MCF 10A (cell line): ENCODE measurements around the gene RORB. TPM values are rescaled to one million over a fixed set of nuclear protein-coding genes. Genes with fewer than 3 reads are reported as not detected.

Experiments used
- BruUV-seq: library from RNA; stranded (reverse); fragments of 400-500 nt; replicated peaks from 2 replicates; lab custom pipeline; 2021; lab: Mats Ljungman, UMichigan
- CTCF ChIA-PET: fragments of 300-600 bp; sonication (Branson Sonifier 250); formaldehyde crosslinking; extraction: SDS; loops from one replicate; lab custom pipeline; 2021; ENCODE audit warnings: antibody characterized with exemption, inconsistent platforms; lab: Yijun Ruan, JAX
- POLR2A ChIA-PET: fragments of 300-600, 350-650 bp; sonication (Branson Sonifier 250); formaldehyde crosslinking; extraction: SDS; loops from one replicate; lab custom pipeline; 2020; ENCODE audit warnings: antibody characterized with exemption, inconsistent platforms; lab: Yijun Ruan, JAX
- DNase-seq: peaks from one replicate; pipeline ENCODE4 v3.0.0-alpha.2; 2018; ENCODE audit not compliant: unreplicated experiment
- H3K27ac Mint-ChIP-seq: one replicate; pipeline ENCODE4 v1.8.0; 2022; ENCODE audit warnings: mild to moderate bottlenecking, low read depth, mixed read lengths; ENCODE audit not compliant: unreplicated experiment
- H3K27me3 Mint-ChIP-seq: one replicate; pipeline ENCODE4 v1.8.0; 2022; ENCODE audit warnings: mixed read lengths; ENCODE audit not compliant: insufficient read depth, unreplicated experiment
- H3K36me3 Mint-ChIP-seq: one replicate; pipeline ENCODE4 v1.8.0; 2022; ENCODE audit warnings: mild to moderate bottlenecking, moderate library complexity, mixed read lengths; ENCODE audit not compliant: insufficient read depth, unreplicated experiment
- H3K4me1 Mint-ChIP-seq: one replicate; pipeline ENCODE4 v1.8.0; 2022; ENCODE audit warnings: mixed read lengths; ENCODE audit not compliant: insufficient read depth, unreplicated experiment
- H3K4me3 Mint-ChIP-seq: one replicate; pipeline ENCODE4 v1.8.0; 2022; ENCODE audit warnings: mild to moderate bottlenecking, moderate library complexity, mixed read lengths; ENCODE audit not compliant: unreplicated experiment
- H3K9me3 Mint-ChIP-seq: one replicate; pipeline ENCODE4 v1.8.0; 2022; ENCODE audit warnings: mixed read lengths; ENCODE audit not compliant: unreplicated experiment
- intact Hi-C: fragments of 100-400 bp; cut with micrococcal nuclease; formaldehyde crosslinking; loops from 2 replicates; pipeline ENCODE4 v1.14.1; 2022
- total RNA-seq: library from RNA; stranded (reverse); gene quantifications from 2 replicates; pipeline ENCODE4 v1.2.3, GENCODE V29; 2022
- TF ChIP-seq, protein P1 (sequence below): fragments of 200-600 bp; IDR thresholded peaks from one replicate; pipeline ENCODE4 v1.8.0; 2022; ENCODE audit warnings: antibody characterized with exemption, mild to moderate bottlenecking; ENCODE audit not compliant: unreplicated experiment

RORB gene
- total RNA-seq, 1 experiment from 2014 or later: not detected

DNA sequence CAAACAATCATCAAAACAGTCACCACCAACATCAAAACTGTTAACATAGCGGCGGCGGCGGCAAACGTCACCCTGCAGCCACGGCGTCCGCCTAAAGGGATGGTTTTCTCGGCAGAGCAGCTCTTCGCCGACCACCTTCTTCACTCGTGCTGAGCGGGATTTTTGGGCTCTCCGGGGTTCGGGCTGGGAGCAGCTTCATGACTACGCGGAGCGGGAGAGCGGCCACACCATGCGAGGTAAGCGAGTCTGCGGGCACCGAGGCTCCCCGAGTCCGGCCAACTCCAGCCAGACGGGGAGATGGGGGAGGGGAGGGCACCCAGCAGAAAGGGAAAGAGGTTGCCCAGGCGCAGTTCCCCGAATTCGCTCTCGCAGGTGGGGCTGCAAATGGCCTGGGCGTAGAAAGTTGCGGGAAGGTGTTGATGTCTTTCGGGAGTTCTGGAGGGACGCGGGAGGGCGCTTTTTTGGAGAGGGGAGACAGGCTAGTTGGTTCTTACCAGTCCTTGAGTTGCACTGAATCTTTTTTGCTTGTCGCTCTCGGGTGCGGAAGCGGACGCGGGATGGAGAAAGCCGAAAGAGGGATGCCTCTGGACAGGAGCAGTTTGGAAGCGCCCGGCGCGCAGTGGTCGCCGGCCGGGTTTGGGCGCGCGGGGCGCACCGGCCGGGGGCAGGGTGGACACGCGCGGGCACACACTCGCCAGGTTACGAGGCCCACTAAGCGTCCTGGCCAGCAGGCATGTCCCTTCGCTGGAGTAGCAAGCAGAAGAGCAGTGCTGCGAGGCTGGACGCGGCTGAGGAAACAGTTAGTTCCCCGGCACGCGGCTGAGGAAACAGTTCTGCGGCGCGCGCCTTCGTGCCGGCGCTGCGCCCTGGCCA is 849 bp downstream of the RORB start:
- intact Hi-C loops: no loop called here
- TF ChIP-seq, protein P1, sequence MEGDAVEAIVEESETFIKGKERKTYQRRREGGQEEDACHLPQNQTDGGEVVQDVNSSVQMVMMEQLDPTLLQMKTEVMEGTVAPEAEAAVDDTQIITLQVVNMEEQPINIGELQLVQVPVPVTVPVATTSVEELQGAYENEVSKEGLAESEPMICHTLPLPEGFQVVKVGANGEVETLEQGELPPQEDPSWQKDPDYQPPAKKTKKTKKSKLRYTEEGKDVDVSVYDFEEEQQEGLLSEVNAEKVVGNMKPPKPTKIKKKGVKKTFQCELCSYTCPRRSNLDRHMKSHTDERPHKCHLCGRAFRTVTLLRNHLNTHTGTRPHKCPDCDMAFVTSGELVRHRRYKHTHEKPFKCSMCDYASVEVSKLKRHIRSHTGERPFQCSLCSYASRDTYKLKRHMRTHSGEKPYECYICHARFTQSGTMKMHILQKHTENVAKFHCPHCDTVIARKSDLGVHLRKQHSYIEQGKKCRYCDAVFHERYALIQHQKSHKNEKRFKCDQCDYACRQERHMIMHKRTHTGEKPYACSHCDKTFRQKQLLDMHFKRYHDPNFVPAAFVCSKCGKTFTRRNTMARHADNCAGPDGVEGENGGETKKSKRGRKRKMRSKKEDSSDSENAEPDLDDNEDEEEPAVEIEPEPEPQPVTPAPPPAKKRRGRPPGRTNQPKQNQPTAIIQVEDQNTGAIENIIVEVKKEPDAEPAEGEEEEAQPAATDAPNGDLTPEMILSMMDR: no peak
- no peak for DNase-seq
- POLR2A ChIA-PET: no interaction called here
- H3K9me3 Mint-ChIP-seq: no peaks in the 10 kb centered on the region
- CTCF ChIA-PET: no interaction called here
- no TSS peak for BruUV-seq
- peaks cover 58% of the 10 kb centered on the region for H3K27me3 Mint-ChIP-seq
- H3K4me3 Mint-ChIP-seq: peak overlapping the region; percentile 68
- H3K36me3 Mint-ChIP-seq: no peaks in the 10 kb centered on the region
- no peak overlapping the region for H3K27ac Mint-ChIP-seq
- peaks cover 11% of the 10 kb centered on the region for H3K4me1 Mint-ChIP-seq

DNA sequence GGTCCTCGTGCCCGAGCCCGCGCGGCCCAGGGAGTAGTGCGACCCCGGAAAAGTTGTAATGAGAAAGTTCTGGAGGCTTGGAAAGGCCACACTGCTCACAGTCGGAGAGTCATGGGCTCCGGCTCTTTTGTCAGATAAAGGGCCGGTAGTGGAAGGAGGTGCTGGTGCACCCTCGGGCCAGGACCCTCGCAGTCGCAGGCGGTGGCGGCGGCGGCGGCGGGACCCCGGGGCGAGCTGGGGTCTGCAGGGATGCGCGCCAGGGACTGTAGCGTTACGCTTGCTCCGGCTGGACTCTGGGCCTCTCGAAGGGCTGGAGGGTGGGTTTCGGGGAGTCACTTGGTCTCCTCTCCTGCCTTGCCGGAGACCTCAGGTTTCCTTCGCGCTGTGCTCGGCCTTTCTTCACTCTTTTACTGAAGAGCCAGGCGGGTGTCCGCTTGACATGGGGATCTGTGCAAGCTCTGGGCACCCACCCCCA is 1.5 kb downstream of the RORB start:
- TF ChIP-seq, protein P1: no peak
- BruUV-seq: no TSS peak
- ChIA-PET CTCF (no interaction called here), POLR2A (no interaction called here)
- H3K27me3 Mint-ChIP-seq: peaks cover 57% of the 10 kb centered on the region
- H3K4me3 Mint-ChIP-seq: no peak overlapping the region
- H3K36me3 Mint-ChIP-seq: no peaks in the 10 kb centered on the region
- intact Hi-C loops: no loop called here
- H3K4me1 Mint-ChIP-seq: peaks cover 11% of the 10 kb centered on the region
- DNase-seq: no peak
- H3K9me3 Mint-ChIP-seq: no peaks in the 10 kb centered on the region
- H3K27ac Mint-ChIP-seq: no peak overlapping the region

GRCh38 chr9:74499111-74499601 is 2.0 kb downstream of the RORB start:
- TF ChIP-seq, protein P1: no peak
- Mint-ChIP-seq H3K27ac (no peak overlapping the region), H3K4me3 (no peak overlapping the region), H3K4me1 (peaks cover 11% of the 10 kb centered on the region), H3K9me3 (no peaks in the 10 kb centered on the region), H3K36me3 (no peaks in the 10 kb centered on the region), H3K27me3 (peaks cover 52% of the 10 kb centered on the region)
- intact Hi-C loops: no loop called here
- ChIA-PET CTCF (interaction anchor here (0.6 kb wide), 1 partner anchor 816 kb away, joined by 3 read pairs; no protein-coding TSS in a partner anchor), POLR2A (no interaction called here)
- no TSS peak for BruUV-seq
- no peak for DNase-seq

DNA sequence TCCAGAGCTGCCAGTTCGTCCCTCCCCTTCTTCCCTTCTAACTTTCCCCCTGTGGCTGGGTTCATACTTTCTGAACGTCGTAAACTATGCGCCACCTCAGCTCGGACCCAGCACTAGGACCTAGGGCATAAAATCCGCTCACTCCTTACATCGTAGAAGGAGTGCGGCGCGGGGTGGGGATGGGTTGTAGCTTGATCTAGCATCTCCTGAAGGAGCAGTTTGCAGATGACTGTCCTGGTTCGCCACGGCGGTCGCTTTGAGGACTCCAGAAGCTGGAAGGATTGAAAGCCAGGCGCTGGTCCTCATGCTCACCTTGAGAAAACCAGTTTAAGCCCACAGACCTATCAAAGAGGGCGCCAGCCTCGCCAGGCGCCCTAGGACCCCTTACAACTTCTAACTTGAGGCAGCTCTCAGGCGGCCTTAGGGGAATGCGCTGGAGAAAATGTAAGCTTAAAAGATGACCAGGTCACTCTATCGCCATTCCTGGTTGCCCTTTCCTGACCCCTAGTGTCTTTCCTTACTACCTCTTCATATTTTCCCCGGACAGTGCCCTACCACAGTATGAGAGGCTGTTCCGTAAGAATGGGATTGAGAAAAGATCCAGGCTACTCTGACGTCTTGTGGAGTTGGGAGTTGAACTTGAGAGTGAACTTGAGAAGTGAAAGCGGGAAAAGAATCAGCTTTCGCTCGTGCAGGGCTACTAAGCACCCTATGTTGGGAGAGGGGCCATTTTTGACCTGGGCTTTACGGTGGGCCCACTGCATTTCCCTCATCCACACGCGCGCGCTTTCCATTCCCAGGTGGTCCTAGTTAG is 2.8 kb downstream of the RORB start:
- H3K36me3 Mint-ChIP-seq: no peaks in the 10 kb centered on the region
- BruUV-seq: no TSS peak
- DNase-seq: no peak
- no peaks in the 10 kb centered on the region for H3K9me3 Mint-ChIP-seq
- TF ChIP-seq, protein P1: no peak
- intact Hi-C loops: no loop called here
- ChIA-PET CTCF (interaction anchor here (0.6 kb wide), 2 partner anchors 631 to 817 kb away, joined by 3 read pairs; no protein-coding TSS in a partner anchor), POLR2A (no interaction called here)
- H3K4me1 Mint-ChIP-seq: peaks cover 11% of the 10 kb centered on the region
- H3K27ac Mint-ChIP-seq: no peak overlapping the region
- H3K27me3 Mint-ChIP-seq: peaks cover 45% of the 10 kb centered on the region
- no peak overlapping the region for H3K4me3 Mint-ChIP-seq
